Measurements from ENCODE around the gene CEACAM7.
"Not testable (repeated sequence)": the region's sequence is repeated elsewhere in the genome, so short reads cannot be mapped to it uniquely, and the experiment has no call there.

The CEACAM7 gene

DNA sequence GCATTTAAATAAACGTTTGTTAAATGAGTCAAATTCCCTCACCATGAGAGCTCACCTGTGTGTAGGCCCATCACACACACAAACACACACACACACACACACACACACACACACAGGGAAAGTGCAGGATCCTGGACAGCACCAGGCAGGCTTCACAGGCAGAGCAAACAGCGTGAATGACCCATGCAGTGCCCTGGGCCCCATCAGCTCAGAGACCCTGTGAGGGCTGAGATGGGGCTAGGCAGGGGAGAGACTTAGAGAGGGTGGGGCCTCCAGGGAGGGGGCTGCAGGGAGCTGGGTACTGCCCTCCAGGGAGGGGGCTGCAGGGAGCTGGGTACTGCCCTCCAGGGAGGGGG, 11.9 kb upstream of the CEACAM7 start:
- no peak for DNase-seq

DNA sequence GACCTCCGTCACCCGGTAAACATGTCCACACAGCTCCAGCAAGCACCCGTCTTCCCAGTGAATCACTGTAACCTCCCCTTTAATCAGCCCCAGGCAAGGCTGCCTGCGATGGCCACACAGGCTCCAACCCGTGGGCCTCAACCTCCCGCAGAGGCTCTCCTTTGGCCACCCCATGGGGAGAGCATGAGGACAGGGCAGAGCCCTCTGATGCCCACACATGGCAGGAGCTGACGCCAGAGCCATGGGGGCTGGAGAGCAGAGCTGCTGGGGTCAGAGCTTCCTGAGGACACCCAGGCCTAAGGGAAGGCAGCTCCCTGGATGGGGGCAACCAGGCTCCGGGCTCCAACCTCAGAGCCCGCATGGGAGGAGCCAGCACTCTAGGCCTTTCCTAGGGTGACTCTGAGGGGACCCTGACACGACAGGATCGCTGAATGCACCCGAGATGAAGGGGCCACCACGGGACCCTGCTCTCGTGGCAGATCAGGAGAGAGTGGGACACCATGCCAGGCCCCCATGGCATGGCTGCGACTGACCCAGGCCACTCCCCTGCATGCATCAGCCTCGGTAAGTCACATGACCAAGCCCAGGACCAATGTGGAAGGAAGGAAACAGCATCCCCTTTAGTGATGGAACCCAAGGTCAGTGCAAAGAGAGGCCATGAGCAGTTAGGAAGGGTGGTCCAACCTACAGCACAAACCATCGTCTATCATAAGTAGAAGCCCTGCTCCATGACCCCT, 11.3 kb upstream of the CEACAM7 start:
- DNase-seq, result no peak

DNA sequence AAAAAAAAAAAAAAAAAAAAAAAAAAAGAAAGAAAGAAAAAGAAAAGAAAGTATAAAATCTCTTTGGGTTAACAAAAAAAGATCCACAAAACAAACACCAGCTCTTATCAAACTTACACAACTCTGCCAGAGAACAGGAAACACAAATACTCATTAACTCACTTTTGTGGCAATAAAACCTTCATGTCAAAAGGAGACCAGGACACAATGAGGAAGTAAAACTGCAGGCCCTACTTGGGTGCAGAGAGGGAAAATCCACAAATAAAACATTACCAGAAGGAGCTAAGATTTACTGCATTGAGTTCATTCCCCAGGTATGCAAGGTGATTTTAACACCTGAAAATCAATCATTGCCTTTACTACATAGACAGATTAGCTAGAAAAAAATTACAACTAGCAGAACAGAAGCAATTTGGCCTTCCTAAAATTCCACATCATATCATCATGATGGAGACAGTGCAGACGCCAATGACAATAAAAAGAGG, 10.7 kb upstream of the CEACAM7 start:
- DNase-seq, result no peak

DNA sequence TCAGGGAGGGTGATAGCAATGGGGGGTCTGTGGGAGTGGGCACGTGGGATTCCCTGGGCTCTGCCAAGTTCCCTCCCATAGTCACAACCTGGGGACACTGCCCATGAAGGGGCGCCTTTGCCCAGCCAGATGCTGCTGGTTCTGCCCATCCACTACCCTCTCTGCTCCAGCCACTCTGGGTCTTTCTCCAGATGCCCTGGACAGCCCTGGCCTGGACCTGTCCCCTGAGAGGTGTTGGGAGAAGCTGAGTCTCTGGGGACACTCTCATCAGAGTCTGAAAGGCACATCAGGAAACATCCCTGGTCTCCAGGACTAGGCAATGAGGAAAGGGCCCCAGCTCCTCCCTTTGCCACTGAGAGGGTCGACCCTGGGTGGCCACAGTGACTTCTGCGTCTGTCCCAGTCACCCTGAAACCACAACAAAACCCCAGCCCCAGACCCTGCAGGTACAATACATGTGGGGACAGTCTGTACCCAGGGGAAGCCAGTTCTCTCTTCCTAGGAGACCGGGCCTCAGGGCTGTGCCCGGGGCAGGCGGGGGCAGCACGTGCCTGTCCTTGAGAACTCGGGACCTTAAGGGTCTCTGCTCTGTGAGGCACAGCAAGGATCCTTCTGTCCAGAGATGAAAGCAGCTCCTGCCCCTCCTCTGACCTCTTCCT, 9.3 kb upstream of the CEACAM7 start:
- DNase-seq, result no peak

DNA sequence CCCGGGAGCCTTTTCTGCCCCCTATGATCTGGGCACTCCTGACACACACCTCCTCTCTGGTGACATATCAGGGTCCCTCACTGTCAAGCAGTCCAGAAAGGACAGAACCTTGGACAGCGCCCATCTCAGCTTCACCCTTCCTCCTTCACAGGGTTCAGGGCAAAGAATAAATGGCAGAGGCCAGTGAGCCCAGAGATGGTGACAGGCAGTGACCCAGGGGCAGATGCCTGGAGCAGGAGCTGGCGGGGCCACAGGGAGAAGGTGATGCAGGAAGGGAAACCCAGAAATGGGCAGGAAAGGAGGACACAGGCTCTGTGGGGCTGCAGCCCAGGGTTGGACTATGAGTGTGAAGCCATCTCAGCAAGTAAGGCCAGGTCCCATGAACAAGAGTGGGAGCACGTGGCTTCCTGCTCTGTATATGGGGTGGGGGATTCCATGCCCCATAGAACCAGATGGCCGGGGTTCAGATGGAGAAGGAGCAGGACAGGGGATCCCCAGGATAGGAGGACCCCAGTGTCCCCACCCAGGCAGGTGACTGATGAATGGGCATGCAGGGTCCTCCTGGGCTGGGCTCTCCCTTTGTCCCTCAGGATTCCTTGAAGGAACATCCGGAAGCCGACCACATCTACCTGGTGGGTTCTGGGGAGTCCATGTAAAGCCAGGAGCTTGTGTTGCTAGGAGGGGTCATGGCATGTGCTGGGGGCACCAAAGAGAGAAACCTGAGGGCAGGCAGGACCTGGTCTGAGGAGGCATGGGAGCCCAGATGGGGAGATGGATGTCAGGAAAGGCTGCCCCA, 8.5 kb upstream of the CEACAM7 start:
- peak; percentile 5 for DNase-seq

DNA sequence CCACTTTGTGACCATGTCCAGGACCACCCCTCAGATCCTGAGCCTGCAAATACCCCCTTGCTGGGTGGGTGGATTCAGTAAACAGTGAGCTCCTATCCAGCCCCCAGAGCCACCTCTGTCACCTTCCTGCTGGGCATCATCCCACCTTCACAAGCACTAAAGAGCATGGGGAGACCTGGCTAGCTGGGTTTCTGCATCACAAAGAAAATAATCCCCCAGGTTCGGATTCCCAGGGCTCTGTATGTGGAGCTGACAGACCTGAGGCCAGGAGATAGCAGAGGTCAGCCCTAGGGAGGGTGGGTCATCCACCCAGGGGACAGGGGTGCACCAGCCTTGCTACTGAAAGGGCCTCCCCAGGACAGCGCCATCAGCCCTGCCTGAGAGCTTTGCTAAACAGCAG, 7.7 kb upstream of the CEACAM7 start:
- no peak for DNase-seq

DNA sequence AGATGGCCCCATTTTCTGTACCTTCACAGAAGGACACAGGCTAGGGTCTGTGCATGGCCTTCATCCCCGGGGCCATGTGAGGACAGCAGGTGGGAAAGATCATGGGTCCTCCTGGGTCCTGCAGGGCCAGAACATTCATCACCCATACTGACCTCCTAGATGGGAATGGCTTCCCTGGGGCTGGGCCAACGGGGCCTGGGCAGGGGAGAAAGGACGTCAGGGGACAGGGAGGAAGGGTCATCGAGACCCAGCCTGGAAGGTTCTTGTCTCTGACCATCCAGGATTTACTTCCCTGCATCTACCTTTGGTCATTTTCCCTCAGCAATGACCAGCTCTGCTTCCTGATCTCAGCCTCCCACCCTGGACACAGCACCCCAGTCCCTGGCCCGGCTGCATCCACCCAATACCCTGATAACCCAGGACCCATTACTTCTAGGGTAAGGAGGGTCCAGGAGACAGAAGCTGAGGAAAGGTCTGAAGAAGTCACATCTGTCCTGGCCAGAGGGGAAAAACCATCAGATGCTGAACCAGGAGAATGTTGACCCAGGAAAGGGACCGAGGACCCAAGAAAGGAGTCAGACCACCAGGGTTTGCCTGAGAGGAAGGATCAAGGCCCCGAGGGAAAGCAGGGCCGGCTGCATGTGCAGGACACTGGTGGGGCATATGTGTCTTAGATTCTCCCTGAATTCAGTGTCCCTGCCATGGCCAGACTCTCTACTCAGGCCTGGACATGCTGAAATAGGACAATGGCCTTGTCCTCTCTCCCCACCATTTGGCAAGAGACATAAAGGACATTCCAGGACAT, 7.0 kb upstream of the CEACAM7 start:
- no peak for DNase-seq

DNA sequence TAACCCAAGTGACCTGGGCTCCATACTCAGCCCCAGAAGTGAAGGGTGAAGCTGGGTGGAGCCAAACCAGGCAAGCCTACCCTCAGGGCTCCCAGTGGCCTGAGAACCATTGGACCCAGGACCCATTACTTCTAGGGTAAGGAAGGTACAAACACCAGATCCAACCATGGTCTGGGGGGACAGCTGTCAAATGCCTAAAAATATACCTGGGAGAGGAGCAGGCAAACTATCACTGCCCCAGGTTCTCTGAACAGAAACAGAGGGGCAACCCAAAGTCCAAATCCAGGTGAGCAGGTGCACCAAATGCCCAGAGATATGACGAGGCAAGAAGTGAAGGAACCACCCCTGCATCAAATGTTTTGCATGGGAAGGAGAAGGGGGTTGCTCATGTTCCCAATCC, 6.1 kb upstream of the CEACAM7 start:
- no peak for DNase-seq

DNA sequence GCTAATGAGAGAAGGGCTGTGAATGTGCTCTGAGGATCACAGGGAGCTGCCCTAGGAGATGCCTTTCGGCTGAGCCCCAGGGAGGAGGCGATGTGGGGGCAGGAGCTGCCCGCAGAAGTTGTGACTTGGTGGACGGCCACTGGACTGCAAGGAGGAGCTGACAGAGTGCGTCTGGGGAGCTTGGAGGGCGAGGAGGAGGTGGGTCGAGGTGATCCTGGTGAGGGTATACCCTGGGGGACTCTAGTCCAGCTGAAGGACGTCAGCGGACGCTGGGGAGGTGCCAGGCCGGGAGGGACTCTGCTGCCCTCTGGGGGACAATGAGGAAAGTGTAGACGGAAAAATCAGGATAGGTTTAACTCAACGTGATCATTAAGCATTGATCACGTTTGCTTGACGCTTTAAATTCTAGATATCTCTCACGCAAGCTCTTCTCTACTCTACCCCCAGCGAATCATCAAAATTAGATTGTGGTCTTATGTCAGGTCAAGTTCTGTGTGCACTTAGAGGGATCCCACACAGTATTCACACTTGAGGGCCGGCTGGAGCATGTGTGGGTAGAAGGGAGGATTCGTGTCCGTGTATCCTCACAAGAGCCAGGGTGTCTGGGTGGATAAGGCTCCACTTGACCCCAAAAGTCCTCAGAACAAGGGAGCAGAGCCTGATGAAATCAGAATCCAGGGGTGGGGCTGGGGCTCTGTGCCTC, 3.3 kb upstream of the CEACAM7 start:
- DNase-seq, result no peak

DNA sequence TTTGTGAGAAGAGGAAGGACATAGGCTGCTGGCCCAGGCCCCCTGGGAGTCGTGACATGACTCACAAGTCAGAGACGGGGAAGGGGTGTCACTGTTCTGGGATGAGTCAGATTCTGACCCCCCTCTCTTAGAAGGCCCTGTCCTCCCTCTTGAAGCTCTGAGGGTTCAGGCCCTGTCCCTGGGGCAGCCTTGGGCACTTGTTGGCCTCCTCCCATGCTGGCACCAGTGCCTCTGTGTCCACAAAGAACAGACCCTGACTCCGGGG, 2.7 kb upstream of the CEACAM7 start:
- no peak for DNase-seq

DNA sequence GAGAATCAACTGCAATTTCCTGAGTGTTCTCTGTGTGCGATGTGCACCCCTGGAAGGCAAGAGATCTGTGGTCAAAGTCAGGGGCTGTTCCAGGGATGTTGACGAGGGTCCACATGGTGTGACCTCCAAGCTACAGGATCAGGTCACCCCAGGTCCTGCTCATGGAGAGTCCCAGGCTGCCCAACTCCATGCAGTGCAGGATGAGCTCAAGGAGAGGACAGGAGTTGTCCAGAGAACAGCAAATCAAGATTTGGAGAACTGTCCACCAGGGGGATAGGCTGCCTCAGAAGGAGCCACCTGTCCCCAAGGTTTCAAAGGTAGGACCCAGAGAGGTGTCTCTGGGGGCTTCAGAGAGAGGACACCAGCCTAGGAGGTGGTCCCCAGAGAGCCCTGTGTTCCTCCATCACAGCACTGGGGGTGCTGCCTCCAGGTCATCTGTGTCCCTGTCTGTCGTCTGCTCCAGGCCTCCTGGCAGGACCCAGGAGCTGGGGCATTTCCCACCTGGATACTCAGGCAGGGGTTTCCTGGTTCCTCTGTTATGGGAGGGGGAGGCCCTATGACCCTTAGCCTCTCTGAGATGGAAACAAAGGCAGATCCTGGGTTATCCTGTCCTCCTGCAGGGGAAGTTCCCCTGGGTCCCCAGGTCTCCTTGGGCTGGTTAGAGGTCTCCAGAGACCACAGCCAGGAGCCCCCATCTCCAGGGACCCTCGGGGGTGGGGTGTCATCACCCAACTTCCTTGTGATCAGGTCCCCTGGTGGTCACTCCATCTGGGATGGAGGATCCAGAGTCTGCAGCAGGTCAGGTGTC, 2.1 kb upstream of the CEACAM7 start:
- DNase-seq, result no peak

DNA sequence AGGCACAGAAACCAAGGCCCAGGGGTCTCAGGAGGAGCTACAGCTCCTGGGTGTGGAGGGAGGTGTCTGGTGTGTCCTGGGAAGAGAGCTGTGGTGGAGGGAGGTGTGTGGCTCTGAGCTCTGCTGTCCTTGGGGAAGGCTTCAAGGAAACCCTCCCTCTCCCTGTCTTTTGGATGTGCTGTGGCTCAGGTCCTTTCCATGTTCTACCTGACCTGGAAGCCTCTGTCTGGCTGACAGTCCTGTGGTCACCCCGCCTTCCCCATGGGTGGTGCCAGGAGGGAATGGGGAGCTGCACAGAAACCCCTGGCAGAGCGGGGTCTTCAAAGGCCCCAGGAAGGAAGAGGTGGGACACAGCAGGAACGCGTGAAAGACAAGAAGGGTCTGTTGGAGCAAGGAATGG, 617 bp upstream of the CEACAM7 start:
- no peak for DNase-seq

DNA sequence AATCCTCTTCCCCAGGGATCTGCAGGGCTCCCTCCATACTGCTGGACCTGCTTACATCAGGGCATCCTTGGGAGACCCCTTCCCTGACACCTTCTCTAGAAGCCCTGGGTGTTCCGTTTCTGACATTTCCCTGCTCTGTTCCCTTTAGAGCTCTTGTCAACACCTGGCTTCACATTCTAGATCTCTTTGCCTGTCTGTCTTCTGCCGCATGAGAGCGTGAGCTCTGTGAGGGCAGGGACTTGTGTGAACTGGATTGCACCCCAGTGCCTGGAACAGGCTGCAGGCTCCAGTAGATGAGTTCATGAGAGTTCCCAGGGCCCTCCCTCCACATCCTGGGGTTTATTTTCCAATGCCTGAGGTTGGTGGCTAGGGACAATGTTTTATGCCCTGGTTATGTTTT, 651 bp downstream of the CEACAM7 start:
- DNase-seq, result no peak

DNA sequence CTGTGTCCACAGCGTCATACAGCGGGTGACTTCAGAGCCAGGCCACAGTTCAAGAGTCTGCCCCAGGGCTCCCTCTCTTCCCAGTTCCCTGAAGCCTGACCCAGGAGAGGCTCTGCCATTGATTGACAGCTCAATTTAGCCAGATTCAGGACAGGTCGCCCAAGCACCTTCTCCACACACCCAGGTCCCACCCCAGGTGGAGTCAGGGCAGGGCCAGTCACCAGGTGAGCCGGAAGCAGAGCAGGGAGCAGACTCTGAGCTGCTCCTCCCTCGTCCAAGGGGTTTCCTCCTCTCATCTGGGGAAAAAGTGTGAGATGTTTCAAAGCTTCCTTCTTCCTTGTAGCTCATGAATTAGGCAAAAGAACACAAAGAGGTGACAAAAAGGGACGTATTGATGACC, 5.6 kb downstream of the CEACAM7 start:
- DNase-seq, result no peak

DNA sequence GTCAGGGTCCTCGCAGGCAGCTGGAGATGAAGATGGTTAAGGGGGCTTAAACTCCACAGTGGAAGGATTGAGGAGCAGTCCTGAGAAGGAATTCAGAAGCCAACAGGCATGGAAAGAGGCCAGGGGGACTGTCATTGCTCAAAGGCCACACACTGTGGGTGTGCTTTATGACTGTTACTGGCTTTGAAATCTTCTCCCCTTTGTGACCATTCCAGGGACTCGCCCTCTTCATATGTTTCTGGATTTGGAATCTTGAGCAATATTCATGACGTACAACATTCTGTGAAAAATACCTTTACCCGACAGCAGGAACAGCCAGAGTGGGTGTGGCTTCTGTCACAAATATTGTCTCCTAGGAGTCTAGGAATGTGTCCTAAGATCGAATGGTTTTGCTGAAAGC, 16.6 kb downstream of the CEACAM7 start:
- DNase-seq, result no peak

DNA sequence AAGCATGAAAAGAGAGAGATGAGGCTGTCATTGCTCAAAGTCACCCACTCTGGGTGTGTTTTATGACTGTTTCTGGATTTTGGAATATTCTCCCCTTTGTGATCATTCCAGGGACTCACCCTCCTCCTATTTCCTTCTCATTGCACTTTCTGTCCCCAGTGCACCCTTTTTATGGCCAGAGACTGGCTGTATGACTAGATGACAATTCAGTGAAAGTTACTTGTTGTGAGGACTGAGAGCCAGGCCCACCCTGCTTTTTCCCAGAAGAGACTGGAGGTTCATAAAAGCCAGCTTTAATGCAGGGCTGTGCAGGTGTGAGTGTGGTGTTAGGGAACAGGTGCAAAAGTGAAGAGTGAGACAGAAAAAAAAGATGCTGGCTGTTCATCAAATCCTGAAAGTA, 17.3 kb downstream of the CEACAM7 start:
- DNase-seq, result no peak

DNA sequence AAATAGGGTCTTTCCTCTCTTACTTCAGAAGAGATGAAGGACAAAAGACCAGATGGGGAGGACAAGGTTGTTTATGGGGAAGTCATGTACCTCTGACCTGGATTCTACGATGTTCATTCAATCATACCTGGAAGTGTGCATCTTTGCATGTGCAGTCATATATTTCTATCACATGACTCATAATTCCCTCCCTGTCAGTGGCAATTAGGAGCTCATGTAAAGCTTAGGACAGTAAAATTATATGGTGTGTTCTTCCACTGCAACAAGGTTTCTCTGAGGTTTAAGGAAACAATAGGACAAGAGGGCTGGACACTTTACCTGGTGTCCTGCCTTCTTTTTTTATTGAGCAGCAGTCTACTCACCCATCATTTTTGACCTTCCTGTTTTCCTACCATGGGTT, 19.8 kb downstream of the CEACAM7 start:
- no peak for DNase-seq

DNA sequence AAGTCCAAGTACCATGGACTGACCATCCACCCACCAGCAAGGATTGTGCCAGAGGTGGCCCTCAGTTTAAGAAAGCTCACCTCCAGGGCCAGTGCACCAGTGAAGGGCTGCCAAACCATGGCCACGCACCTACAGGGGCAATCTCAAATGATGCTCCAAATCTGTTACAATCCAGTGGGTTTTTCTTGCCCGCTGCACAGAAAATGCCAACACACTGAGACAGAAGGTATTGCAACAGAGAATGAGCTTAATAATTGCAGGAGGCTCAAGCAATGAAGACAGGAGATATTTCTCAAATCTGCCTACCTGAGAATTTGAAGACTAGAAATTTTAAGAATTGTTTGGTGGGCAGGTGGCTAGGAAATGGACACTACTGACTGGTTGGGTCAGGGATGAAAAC, 22.0 kb downstream of the CEACAM7 start:
- no peak for DNase-seq

DNA sequence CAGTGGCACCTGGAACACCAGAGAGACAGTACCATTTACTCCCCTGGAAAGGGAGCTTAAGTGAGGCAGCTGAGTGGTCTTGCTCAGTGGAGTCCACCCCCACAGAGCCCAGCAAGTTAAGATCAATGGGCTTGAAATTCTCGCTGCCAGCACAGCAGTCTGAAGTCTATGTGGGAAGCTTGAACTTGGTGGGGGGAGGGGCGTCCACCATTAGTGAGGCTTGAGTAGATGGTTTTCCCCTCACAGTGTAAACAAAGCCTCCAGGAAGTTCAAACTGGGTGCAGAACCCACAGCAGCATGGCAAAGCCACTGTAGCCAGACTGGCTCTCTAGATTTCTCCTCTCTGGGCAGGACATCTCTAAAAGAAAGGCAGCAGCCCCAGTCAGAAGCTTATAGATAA, 30.9 kb downstream of the CEACAM7 start:
- DNase-seq, result no peak

DNA sequence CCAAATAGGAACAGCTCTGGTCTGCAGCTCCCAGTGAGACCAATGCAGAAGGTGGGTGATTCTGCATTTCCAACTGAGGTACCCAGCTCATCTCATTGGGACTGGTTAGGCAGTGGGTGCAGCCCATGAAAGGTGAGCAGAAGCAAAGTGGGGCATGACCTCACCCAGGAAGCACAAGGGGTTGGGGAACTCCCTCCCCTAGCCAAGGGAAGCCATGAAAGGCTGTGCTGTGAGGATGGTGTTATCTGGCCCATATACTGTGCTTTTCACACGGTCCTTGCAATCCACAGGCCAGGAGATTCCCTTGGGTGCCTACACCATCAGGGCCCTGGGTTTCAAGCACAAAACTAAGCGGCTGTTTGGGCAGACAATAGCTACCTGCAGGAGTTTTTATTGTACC, 31.3 kb downstream of the CEACAM7 start:
- DNase-seq, result not testable (repeated sequence)

DNA sequence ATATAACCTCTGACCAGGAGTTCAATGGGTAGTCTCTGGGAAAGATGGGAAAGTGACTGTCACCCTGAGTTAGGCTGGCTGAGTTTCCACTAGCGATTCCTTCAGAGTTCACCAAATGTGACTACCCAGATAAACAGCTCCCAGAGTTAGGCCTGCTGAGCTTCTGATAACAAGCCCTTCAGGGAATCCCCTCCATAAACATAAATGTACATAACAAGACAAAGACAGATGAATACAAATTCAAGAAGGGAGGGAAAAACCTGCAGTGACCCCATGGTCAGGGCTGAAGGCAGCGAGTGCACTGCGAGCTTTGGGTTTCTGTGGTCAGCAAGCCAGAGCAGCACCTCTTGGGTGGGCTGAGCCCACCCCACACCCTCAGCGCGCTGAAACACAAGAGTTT, 35.8 kb downstream of the CEACAM7 start:
- DNase-seq, result no peak

DNA sequence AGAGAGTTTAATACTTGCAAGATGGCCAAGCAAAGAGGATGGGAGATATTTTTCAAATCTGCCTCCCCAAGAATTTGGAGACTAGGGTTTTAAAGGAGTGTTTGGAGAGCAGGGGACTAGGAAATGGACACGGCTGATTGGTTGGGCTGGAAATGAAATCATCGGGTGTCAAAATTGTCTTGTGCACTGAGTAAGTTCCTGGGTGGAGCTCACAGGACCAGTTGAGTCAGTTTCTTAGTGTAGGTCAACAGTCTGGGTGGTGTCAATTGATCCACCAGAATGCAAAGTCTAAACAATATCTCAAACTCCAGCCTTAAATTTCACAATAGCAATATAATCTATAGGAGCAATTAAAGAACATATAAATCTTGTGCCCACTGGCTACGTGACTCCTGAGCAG, 38.2 kb downstream of the CEACAM7 start:
- no peak for DNase-seq

Measured in GDM1 (cell line).